GM18867 (cell line): ENCODE results near the gene ANGPTL4.
A peak's percentile ranks its signal among the peaks of the same experiment; 100 is the strongest.
"Not testable (repeated sequence)": the region's sequence is repeated elsewhere in the genome, so short reads cannot be mapped to it uniquely, and the experiment has no call there.

Experiments
- ATAC-seq: cut with Tn5 transposase; IDR thresholded peaks from one replicate; pipeline ENCODE4 v1.9.1; 2021; ENCODE audit warnings: mild to moderate bottlenecking, moderate library complexity; ENCODE audit not compliant: unreplicated experiment

The ANGPTL4 gene

GRCh38 chr19:8334458-8335342 lies 29.3 kb upstream of the ANGPTL4 start:
- ATAC-seq, result peak; percentile 62

GRCh38 chr19:8335343-8336071 lies 28.4 kb upstream of the ANGPTL4 start:
- ATAC-seq, result peak; percentile 44

- ATAC-seq, result no peak
Observed at GRCh38 chr19:8336072-8336569, 27.8 kb upstream of the ANGPTL4 start.

- no peak for ATAC-seq
Observed at GRCh38 chr19:8336660-8337059, 27.3 kb upstream of the ANGPTL4 start.

- ATAC-seq, result no peak
Observed at GRCh38 chr19:8337728-8338127, 26.2 kb upstream of the ANGPTL4 start.

DNA sequence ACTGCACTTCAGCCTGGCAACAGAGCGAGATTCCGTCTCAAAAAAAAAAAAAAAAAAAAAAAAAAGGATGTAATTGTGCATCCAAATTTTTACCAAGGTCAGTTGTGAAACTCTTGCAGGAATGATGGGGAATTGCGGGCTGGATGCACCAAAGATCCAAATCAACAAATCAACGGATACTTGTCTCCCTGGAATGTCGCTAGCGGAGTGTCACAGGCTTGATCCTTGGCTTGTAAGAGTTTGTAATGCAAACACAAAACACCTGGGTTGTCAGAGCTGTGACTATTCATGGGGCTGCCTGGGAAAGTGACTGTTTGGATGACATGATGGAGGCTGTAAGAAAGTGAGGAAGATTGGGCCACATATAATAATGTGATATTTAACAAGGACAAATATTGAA lies 25.1 kb upstream of the ANGPTL4 start:
- ATAC-seq, result no peak

GRCh38 chr19:8340341-8341096 lies 23.4 kb upstream of the ANGPTL4 start:
- ATAC-seq, result no peak

DNA sequence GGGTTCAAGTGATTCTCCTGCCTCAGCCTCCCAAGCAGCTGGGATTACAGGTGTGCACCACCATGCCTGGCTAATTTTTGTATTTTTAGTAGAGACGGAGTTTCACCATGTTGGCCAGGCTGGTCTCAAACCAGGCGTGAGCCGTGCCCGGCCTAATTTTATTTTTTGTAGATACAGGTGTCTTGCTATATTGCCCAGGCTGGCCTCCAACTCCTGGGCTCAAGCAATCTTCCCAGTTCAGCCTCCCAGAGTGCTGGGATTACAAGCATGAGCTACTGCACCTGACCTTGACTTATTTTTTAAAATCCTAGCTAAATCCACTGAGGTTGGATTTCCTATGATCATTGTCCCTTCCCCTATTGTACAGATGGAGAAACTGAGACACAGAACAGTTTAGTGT lies 22.5 kb upstream of the ANGPTL4 start:
- not testable (repeated sequence) for ATAC-seq

DNA sequence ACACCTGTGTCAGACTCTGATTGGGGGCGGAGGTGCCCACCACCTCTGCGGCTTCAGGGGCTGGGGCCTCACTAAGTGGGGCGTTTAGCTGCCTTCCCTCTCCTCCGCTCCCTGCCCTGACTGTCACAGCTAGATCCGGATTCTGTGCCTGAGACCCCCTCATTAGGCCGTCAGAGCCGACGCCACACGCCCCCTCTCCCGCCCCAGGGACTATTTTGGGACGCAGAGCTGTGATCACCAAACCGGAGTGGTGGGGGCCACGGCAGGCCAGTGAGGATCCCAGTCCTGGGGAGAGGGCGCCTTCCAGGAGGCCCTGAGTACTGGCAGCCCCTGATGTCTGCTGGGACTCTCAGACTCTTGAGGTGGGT lies 21.7 kb upstream of the ANGPTL4 start:
- ATAC-seq, result peak; percentile 10

GRCh38 chr19:8342684-8343482 lies 21.1 kb upstream of the ANGPTL4 start, which contains the start of gene KANK3:
Gene KANK3 (minus strand): TSS chr19:8343262. CDS start chr19:8337828, 5,434 bp downstream.
- ATAC-seq, result peak; percentile 91

- ATAC-seq, result no peak
Observed at GRCh38 chr19:8343483-8343844, 20.5 kb upstream of the ANGPTL4 start.

DNA sequence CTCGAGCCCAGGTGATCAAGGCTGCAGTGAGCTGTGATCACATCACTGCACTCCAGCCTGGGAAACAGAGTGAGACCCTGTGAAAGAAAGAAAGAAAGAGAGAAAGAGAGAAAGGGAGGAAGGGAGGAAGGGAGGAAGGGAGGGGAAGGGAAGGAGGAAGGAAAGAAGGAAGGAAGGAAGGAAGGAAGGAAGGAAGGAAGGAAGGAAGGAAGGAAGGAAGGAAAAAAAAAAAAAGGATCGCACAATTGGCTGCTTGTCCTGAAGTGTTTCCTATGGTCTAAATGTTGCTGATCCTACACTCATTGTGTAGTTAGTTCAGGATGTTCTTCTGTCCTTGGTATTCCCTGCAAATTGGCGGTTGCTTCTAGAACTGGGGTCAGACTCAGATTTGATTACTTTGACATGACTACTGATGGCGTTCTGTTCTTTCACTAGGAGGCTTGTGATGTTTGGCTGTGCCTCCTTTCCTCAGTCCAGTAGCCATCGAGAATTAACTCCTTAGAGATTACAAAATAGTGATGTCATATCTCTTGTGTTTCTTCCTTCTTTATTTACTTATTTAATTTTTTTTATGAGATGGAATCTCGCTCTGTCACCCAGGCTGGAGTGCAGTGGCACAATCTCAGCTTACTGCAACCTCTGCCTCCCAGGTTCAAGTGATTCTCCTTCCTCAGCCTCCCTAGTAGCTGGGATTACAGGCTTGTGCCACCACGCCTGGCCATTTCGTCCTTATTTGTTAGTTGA lies 14.2 kb upstream of the ANGPTL4 start:
- not testable (repeated sequence) for ATAC-seq

- ATAC-seq, result no peak
Observed at GRCh38 chr19:8352134-8352827, 11.7 kb upstream of the ANGPTL4 start.

GRCh38 chr19:8352845-8353244 lies 11.1 kb upstream of the ANGPTL4 start:
- not testable (repeated sequence) for ATAC-seq

- no peak for ATAC-seq
Observed at GRCh38 chr19:8355631-8356402, 8.1 kb upstream of the ANGPTL4 start.

- ATAC-seq, result no peak
Observed at GRCh38 chr19:8357007-8357521, 6.9 kb upstream of the ANGPTL4 start.

- no peak for ATAC-seq
Observed at GRCh38 chr19:8358948-8359347, 5.0 kb upstream of the ANGPTL4 start.

GRCh38 chr19:8360196-8360595 lies 3.8 kb upstream of the ANGPTL4 start:
- no peak for ATAC-seq
